Measurements from ENCODE around the gene PSAT1.

Gene PSAT1

GRCh38 chr9:78292716-78293497, 4.0 kb upstream of the PSAT1 start:
- no peak for DNase-seq

- DNase-seq = peak; percentile 21 to 42
Observed at GRCh38 chr9:78294290-78295176, 2.4 kb upstream of the PSAT1 start.

GRCh38 chr9:78295177-78295575, 1.7 kb upstream of the PSAT1 start:
- DNase-seq = no peak

GRCh38 chr9:78295731-78296130, 1.2 kb upstream of the PSAT1 start:
- no peak for DNase-seq

- no peak for DNase-seq
Observed at GRCh38 chr9:78296201-78296892, 578 bp upstream of the PSAT1 start.

GRCh38 chr9:78297672-78297961, 692 bp downstream of the PSAT1 start:
- DNase-seq = peak in 1 of 2 donors; percentile 21

- no peak for DNase-seq
Observed at GRCh38 chr9:78298046-78298765, 1.3 kb downstream of the PSAT1 start.

- no peak for DNase-seq
Observed at GRCh38 chr9:78300209-78300608, 3.3 kb downstream of the PSAT1 start.

GRCh38 chr9:78301466-78301865, 4.5 kb downstream of the PSAT1 start:
- DNase-seq = no peak

GRCh38 chr9:78303377-78304062, 6.6 kb downstream of the PSAT1 start:
- no peak for DNase-seq

GRCh38 chr9:78304357-78304756, 7.4 kb downstream of the PSAT1 start:
- DNase-seq = peak; percentile 15 to 25

- no peak for DNase-seq
Observed at GRCh38 chr9:78306222-78307076, 9.5 kb downstream of the PSAT1 start.

- DNase-seq = no peak
Observed at GRCh38 chr9:78307360-78307759, 10.4 kb downstream of the PSAT1 start.

- no peak for DNase-seq
Observed at GRCh38 chr9:78309066-78309465, 12.1 kb downstream of the PSAT1 start.

- no peak for DNase-seq
Observed at GRCh38 chr9:78311075-78311474, 14.2 kb downstream of the PSAT1 start.

- no peak for DNase-seq
Observed at GRCh38 chr9:78311886-78312524, 15.1 kb downstream of the PSAT1 start.

- no peak for DNase-seq
Observed at GRCh38 chr9:78314550-78314949, 17.6 kb downstream of the PSAT1 start.

GRCh38 chr9:78314953-78315870, 18.3 kb downstream of the PSAT1 start:
- no peak for DNase-seq

- no peak for DNase-seq
Observed at GRCh38 chr9:78316166-78316892, 19.4 kb downstream of the PSAT1 start.
